DMS53 treated with DMSO at 0.1 percent for 48 hours (cell line): ENCODE results near the gene EDAR.

Source experiments
- DNase-seq: peaks from one replicate; lab custom pipeline; 2025; ENCODE audit not compliant: unreplicated experiment; lab: John Stamatoyannopoulos, UW

The EDAR gene

GRCh38 chr2:108969856-108970255 lies 19.2 kb downstream of the EDAR start:
- no peak for DNase-seq

- peak; percentile 7 for DNase-seq
These were observed 20.4 kb downstream of the EDAR start for GRCh38 chr2:108968619-108969018.

GRCh38 chr2:108967757-108968156 lies 21.3 kb downstream of the EDAR start:
- no peak for DNase-seq

GRCh38 chr2:108965540-108966289 lies 23.3 kb downstream of the EDAR start:
- no peak for DNase-seq

- DNase-seq: no peak
These were observed 26.0 kb downstream of the EDAR start for GRCh38 chr2:108963057-108963456.

- DNase-seq: no peak
These were observed 27.2 kb downstream of the EDAR start for GRCh38 chr2:108961796-108962195.

GRCh38 chr2:108960006-108960405 lies 29.0 kb downstream of the EDAR start:
- no peak for DNase-seq

GRCh38 chr2:108959401-108959800 lies 29.6 kb downstream of the EDAR start:
- DNase-seq: no peak

- no peak for DNase-seq
These were observed 30.2 kb downstream of the EDAR start for GRCh38 chr2:108958632-108959341.

- no peak for DNase-seq
These were observed 31.0 kb downstream of the EDAR start for GRCh38 chr2:108958002-108958401.

- DNase-seq: no peak
These were observed 32.6 kb downstream of the EDAR start for GRCh38 chr2:108956375-108956774.

- DNase-seq: no peak
These were observed 38.5 kb downstream of the EDAR start for GRCh38 chr2:108950369-108951135.

- DNase-seq: no peak
These were observed 39.4 kb downstream of the EDAR start for GRCh38 chr2:108949316-108950239.

GRCh38 chr2:108947271-108947907 lies 41.6 kb downstream of the EDAR start:
- DNase-seq: no peak

GRCh38 chr2:108946442-108946841 lies 42.6 kb downstream of the EDAR start:
- DNase-seq: no peak

- DNase-seq: no peak
These were observed 43.1 kb downstream of the EDAR start for GRCh38 chr2:108945969-108946368.

GRCh38 chr2:108944601-108945331 lies 44.3 kb downstream of the EDAR start:
- DNase-seq: no peak

GRCh38 chr2:108943751-108944150 lies 45.3 kb downstream of the EDAR start:
- no peak for DNase-seq

GRCh38 chr2:108942888-108943287 lies 46.1 kb downstream of the EDAR start:
- no peak for DNase-seq
